Neural crest cell (in vitro differentiated cells): Measurements from ENCODE around the gene TNFAIP8. TPM values are rescaled to one million over a fixed set of nuclear protein-coding genes. Genes with fewer than 3 reads are reported as not detected.
"Not testable (repeated sequence)": the region's sequence is repeated elsewhere in the genome, so short reads cannot be mapped to it uniquely, and the experiment has no call there.

Experiments used
- DNase-seq: peaks from one replicate; pipeline ENCODE4 v3.0.0; 2021; ENCODE audit warnings: low read depth, mixed read lengths, low spot score
- H3K27ac Mint-ChIP-seq: one replicate; pipeline ENCODE4 v1.8.0; 2021; ENCODE audit warnings: mild to moderate bottlenecking, mixed read lengths; ENCODE audit not compliant: unreplicated experiment
- H3K27me3 Mint-ChIP-seq: 2 replicates; pipeline ENCODE4 v1.8.0; 2021; ENCODE audit warnings: low read depth, mild to moderate bottlenecking, mixed read lengths
- H3K36me3 Mint-ChIP-seq: 2 replicates; pipeline ENCODE4 v1.8.0; 2021; ENCODE audit warnings: low read depth, mild to moderate bottlenecking, mixed read lengths
- H3K4me1 Mint-ChIP-seq: 2 replicates; pipeline ENCODE4 v1.8.0; 2021; ENCODE audit warnings: mixed read lengths
- H3K4me3 Mint-ChIP-seq: one replicate; pipeline ENCODE4 v1.8.0; 2021; ENCODE audit warnings: mild to moderate bottlenecking, mixed read lengths
- H3K9me3 Mint-ChIP-seq: 2 replicates; pipeline ENCODE4 v1.8.0; 2021; ENCODE audit warnings: mixed read lengths
- CTCF ChIP-seq: fragments of 200-600 bp; sonication (generic); conservative IDR thresholded peaks from 2 replicates; pipeline ENCODE4 v1.5.0; 2021; ENCODE audit warnings: antibody characterized with exemption, mild to moderate bottlenecking
- total RNA-seq: library from RNA; stranded (reverse); gene quantifications from 2 replicates; pipeline ENCODE4 v1.2.1, GENCODE V29; 2021

TNFAIP8 gene
- total RNA-seq, 1 donor from 2014 or later: 8.6 TPM

GRCh38 chr5:119410448-119411159, 54.8 kb downstream of the TNFAIP8 start:
- peaks cover 9% of the 10 kb centered on the region for H3K4me1 Mint-ChIP-seq
- H3K36me3 Mint-ChIP-seq: no peaks in the 10 kb centered on the region
- TF ChIP-seq CTCF: no peak
- H3K9me3 Mint-ChIP-seq: no peaks in the 10 kb centered on the region
- no peak overlapping the region for H3K4me3 Mint-ChIP-seq
- H3K27me3 Mint-ChIP-seq: peaks cover 3% of the 10 kb centered on the region
- no peak for DNase-seq
- H3K27ac Mint-ChIP-seq: no peak overlapping the region

- H3K27ac Mint-ChIP-seq: peak overlapping the region; percentile 97
Observed at GRCh38 chr5:119411361-119412278, 55.8 kb downstream of the TNFAIP8 start.

GRCh38 chr5:119412279-119413227, 56.7 kb downstream of the TNFAIP8 start:
- no peaks in the 10 kb centered on the region for H3K9me3 Mint-ChIP-seq
- H3K36me3 Mint-ChIP-seq: no peaks in the 10 kb centered on the region
- H3K4me3 Mint-ChIP-seq: peak overlapping the region; percentile 88
- no peak for TF ChIP-seq CTCF
- DNase-seq: no peak
- peaks cover 3% of the 10 kb centered on the region for H3K4me1 Mint-ChIP-seq
- peaks cover 3% of the 10 kb centered on the region for H3K27me3 Mint-ChIP-seq
- H3K27ac Mint-ChIP-seq: no peak overlapping the region

More at GRCh38 chr5:119411361-119412278, 55.8 kb downstream of the TNFAIP8 start:
- Mint-ChIP-seq H3K4me3 (peak overlapping the region; percentile 88), H3K4me1 (peaks cover 5% of the 10 kb centered on the region), H3K36me3 (no peaks in the 10 kb centered on the region), H3K27me3 (peaks cover 3% of the 10 kb centered on the region), H3K9me3 (no peaks in the 10 kb centered on the region)
- DNase-seq: peak; percentile 51
- peak; percentile 97 for TF ChIP-seq CTCF

- H3K9me3 Mint-ChIP-seq, H3K36me3 Mint-ChIP-seq, DNase-seq, H3K4me3 Mint-ChIP-seq, H3K27me3 Mint-ChIP-seq, H3K4me1 Mint-ChIP-seq, H3K27ac Mint-ChIP-seq: not testable (repeated sequence)
Observed at GRCh38 chr5:119414124-119414734, 58.4 kb downstream of the TNFAIP8 start.

GRCh38 chr5:119417891-119418605, 62.2 kb downstream of the TNFAIP8 start:
- peaks cover 3% of the 10 kb centered on the region for H3K27me3 Mint-ChIP-seq
- H3K36me3 Mint-ChIP-seq: no peaks in the 10 kb centered on the region
- DNase-seq: no peak
- H3K9me3 Mint-ChIP-seq: no peaks in the 10 kb centered on the region
- H3K4me3 Mint-ChIP-seq: no peak overlapping the region
- H3K27ac Mint-ChIP-seq: no peak overlapping the region
- no peaks in the 10 kb centered on the region for H3K4me1 Mint-ChIP-seq
- no peak for TF ChIP-seq CTCF
